ENCODE data around the gene RNLS.
"Not testable (repeated sequence)": the region's sequence is repeated elsewhere in the genome, so short reads cannot be mapped to it uniquely, and the experiment has no call there.

Gene RNLS

DNA sequence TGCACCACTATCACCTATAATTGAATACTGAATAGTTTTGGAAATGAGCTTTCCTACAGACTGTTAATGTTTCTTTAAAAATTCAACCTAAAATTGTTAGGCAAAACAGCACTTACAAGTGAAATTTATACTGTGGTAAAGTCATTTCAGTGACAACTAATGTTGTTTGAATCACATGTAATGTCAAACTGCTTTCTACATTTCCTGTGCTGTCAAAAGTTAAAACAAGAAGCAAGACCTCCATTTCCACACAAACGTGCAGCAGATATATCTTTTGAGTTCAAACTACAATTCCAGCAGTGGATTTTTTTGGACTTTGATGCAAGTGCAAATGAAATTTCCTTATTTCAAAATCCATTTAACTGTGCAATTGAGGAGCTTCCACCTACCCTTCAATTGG, 199.8 kb downstream of the RNLS start:
- DNase-seq: no peak

- no peak for DNase-seq
Measured at GRCh38 chr10:88382699-88383098, 200.4 kb downstream of the RNLS start.

DNA sequence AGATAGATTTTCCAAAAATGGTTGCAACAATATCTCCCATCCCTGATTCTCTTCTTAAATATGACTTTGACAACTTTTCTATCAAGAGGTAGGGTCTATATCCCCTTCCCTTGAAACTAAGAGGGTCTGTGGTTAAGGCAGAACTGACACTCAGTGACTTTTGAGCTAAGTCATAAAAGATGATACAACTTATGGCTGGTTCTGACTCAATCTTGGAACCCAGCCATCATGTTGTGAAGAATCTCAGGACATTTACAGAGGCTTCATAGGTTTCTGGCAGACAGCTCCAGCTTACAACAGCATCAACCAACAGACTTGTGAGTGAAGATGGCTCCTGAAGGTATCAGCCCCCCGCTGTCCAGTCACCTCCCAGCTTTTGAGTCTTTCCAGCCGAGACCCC, 203.5 kb downstream of the RNLS start:
- no peak for DNase-seq

- DNase-seq: no peak
Measured at GRCh38 chr10:88377510-88377909, 205.6 kb downstream of the RNLS start.

- DNase-seq: no peak
Measured at GRCh38 chr10:88374392-88375175, 208.5 kb downstream of the RNLS start.

- no peak for DNase-seq
Measured at GRCh38 chr10:88372881-88373592, 210.1 kb downstream of the RNLS start.

DNA sequence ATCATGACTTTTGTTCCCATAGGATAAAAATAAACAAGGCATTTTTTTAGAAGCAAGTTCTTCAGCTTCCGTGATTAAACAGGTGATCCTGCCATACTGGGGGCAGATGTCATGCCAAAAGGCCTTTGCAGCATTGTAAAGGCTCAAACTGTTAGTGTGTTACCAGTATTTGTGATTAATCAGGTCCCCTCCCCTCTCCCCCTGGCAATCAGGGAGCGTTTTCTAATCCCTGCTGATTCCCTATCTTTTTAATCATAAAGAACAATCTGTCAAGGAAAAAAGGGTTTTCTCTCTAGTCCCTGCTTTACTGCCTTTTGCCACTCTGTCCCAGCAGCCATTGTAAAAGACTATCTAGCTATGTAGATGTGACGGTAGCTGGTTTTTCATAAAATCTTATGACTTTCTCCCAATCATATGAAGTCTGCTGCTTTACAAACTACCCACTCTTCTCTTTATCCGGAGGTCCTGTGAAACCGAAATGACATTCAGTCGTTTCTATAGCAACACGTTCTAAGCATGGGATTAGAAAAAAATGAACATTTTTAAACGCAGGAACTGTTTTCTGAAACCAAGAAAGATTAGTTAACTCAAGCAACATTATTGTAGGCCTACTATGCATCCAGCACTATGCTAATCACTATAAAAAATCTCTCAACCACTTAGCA, 210.9 kb downstream of the RNLS start:
- DNase-seq: no peak

GRCh38 chr10:88370713-88371112, 212.4 kb downstream of the RNLS start:
- DNase-seq: no peak

- DNase-seq: no peak
Measured at GRCh38 chr10:88366772-88367171, 216.3 kb downstream of the RNLS start.

GRCh38 chr10:88361995-88362807, 220.9 kb downstream of the RNLS start:
- no peak for DNase-seq

DNA sequence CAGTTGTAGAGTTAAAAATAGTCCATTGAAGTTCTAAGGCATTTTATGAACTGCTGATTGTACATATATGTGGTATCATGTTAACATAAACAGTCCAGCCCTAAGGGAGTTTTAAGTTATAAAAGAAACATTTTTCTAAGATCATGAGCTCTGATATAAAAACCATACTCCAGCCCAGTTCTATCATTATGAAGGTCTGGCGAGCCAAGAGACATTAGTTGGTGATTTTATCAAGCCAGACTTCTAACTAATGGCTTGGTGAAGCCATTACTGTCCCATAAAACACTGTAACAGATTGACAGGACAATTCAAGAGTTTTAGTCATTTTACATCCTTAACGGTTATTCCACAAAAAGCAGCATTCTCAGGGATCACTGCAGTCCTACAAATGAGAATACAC, 221.6 kb downstream of the RNLS start:
- no peak for DNase-seq

- not testable (repeated sequence) for DNase-seq
Measured at GRCh38 chr10:88355750-88356149, 227.4 kb downstream of the RNLS start.

- no peak for DNase-seq
Measured at GRCh38 chr10:88347597-88348304, 235.4 kb downstream of the RNLS start.

- DNase-seq: no peak
Measured at GRCh38 chr10:88347022-88347421, 236.1 kb downstream of the RNLS start.

DNA sequence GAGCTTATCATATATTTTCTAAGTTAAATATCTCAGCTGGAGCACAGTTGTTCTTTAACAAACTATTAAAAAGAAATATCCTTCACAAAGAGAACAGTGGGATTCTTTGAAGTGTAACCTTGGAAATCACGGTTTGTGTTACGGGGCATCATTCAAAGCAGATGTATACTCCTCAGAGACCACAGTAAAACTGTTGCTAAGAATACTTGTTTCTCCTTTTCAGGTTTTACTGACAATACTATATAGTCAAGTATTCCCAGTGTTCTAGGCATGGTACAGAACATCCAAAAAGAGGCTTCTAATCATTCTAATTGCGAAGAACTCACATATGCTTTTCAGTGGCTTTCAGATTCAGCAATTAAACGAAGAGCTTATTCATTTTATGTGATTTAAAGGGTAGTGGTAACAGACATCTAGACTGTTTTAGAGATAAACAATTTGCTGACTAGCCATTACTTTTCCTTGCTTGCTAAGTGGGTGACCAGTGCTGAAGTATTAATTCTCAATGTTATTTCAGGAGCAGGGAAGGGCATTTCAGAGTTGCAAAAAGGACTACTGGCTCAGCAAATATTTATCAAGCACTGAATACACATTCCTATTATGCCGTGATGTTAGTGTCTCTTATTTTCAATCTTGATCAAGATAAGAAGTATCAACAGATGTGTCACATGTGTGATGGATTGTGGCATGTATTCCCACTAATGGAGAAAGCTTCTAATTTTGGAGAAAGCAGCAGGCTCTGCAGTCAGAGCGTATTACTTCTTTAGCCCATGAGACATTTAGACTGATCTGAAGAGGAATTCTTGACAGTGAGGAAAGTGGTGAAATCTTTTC, 236.8 kb downstream of the RNLS start:
- DNase-seq: no peak

DNA sequence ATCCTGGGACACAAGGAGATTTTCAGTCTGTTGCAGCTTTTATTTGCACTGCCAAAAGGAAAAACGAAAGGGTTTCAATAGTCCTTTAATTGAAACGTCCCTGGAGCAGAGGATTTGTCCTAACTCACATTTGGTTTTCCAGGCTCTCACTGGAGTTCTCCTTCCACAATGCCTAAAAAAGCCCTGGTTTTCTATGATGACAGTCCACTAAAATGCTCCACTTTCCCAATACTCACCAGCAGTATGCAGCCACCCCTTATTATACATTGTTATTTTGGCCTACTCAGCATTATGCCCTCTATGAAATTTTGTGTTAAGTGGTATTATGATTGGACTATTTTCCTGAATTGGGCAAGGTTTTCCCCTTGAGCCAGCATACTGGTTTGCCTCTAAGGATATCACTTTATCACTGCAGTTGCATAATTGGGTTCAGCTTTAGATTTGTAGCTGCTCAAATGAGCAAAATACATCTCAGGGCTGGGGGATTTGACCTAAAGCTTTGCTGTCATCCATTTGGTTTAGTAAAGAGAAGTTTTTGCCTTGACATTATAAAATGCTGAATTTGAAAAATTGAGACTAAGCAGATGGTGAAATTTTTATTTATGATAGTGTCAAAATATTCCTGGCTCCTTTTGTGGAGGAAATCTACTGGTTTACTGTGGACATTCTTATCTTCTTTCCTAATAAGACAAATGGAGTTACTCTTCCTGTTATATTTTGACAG, 239.2 kb downstream of the RNLS start:
- no peak for DNase-seq

GRCh38 chr10:88342733-88343310, 240.3 kb downstream of the RNLS start:
- no peak for DNase-seq

DNA sequence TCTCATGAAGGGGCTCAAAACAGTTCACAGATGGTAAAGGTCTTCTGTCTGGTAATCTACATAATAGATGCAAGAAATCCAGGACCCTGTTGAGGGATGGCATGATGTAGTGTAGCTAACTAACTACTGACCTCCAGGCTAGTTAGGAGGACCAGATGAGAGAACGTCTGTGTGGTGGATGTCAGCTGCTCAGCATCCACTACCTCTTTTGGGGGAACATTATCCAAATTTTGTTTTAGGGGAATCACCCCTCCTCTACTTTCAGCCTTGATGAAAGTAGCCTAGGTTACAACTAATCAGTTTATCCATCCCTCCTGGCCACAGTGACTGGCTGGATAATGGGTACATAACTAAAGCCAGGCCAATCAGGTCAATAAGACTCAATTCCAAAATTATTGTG, 246.0 kb downstream of the RNLS start:
- DNase-seq: no peak

DNA sequence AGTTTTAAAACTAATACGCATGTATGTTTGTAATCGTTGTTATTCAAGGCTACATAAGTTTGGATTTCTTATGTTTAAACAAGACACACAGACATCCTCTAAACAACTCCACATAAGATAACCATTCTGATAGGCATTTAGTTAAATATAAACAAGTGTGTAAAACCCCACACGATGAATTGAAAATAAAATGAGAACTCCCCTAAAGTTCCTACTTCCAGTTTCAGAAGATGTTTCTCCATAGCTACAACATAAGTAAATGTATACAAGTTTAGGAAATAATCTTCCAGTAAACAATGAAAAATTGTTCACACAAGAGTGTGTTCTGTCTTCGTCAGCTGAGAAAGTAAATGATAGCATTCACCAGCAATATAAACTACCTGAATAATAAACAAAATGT, 246.8 kb downstream of the RNLS start:
- DNase-seq: no peak

DNA sequence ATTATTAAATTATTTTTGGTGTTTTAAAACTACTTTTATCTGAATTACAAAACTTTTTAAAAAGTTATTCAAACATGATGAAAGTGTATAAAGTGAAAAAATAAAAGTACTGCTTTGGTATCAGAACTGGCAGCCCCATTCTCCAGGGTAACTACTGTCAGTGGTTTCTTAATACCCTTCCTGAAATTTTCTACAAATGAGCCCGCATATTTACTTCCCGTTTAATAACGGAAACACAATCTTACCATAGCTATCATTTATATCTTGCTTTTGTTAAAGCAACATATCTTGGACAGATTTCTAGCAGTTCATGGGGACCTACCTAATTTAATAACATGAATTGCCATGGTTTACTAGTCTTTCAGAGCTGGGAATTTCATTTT, 249.9 kb downstream of the RNLS start:
- DNase-seq: no peak
